C4-2B (cell line): ENCODE data around the gene FNDC3B.

Experiments used
- CTCF ChIP-seq: fragments of 450-650 bp; conservative IDR thresholded peaks from 2 replicates; pipeline ENCODE4 v1.5.1; 2017; ENCODE audit warnings: mild to moderate bottlenecking
- ZFX ChIP-seq: fragments of 450-650 bp; IDR thresholded peaks from 2 replicates; pipeline ENCODE4 v1.6.1; 2017

DNA sequence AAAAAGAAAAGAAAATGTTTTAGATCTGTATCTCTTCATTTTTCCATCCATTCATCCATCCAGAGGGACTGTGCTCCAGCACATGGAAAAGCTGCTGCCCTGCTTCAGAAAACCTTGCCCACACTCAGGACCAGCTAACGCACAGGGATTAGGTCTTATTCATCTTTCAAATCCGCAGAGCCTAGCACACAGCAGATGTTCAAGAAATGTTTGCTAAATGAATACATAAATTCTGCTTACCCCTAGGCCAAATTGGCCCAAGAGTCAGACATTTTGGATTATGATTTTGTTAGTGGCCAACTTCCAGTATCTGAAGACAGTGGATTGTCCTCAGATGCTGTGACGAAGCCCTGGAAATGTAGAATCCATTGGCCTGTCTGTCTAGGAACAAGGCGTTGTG lies 337.5 kb downstream of the FNDC3B start:
- TF ChIP-seq CTCF: no peak
- no peak for TF ChIP-seq ZFX
